PC-9 (cell line): ENCODE results near the gene MAPK12. TPM values are rescaled to one million over a fixed set of nuclear protein-coding genes. Genes with fewer than 3 reads are reported as not detected.

Source experiments
- BruUV-seq: library from RNA; stranded (reverse); fragments of 400-500 nt; replicated peaks from 2 replicates; lab custom pipeline; 2021; lab: Mats Ljungman, UMichigan
- CTCF ChIA-PET: fragments of 300-600 bp; sonication (Branson Sonifier 250); formaldehyde crosslinking; loops from one replicate; lab custom pipeline; 2022; ENCODE audit warnings: antibody characterized with exemption; lab: Charles Lee
- POLR2A ChIA-PET: fragments of 300-600 bp; sonication (Branson Sonifier 250); formaldehyde crosslinking; loops from one replicate; lab custom pipeline; 2022; ENCODE audit warnings: antibody characterized with exemption; ENCODE audit not compliant: unreplicated experiment; lab: Charles Lee
- DNase-seq, 2 experiments: peaks; one replicate each; pipeline versions ENCODE4 v3.0.0 to v3.0.0-alpha.2; 2015 to 2022; ENCODE audit warnings: mixed read lengths in 1 of 2
- H2AFZ ChIP-seq: fragments of 200-600 bp; sonication (generic); 2 replicates; pipeline ENCODE4 v1.8.1; 2017; ENCODE audit warnings: antibody characterized with exemption
- H3F3A ChIP-seq: fragments of 200-600 bp; sonication (generic); 2 replicates; pipeline ENCODE4 v1.8.1; 2017; ENCODE audit warnings: antibody characterized with exemption, mild to moderate bottlenecking, low read depth; ENCODE audit not compliant: insufficient read depth
- H3K27ac ChIP-seq: fragments of 200-600 bp; sonication (generic); 2 replicates; pipeline ENCODE4 v1.6.1; 2016; ENCODE audit warnings: mixed run types
- H3K27me3 ChIP-seq: fragments of 200-600 bp; sonication (generic); 2 replicates; pipeline ENCODE4 v1.6.1; 2016; ENCODE audit warnings: low read depth, mixed run types; ENCODE audit not compliant: insufficient read depth
- H3K36me3 ChIP-seq: fragments of 200-600 bp; sonication (generic); 2 replicates; pipeline ENCODE4 v1.6.1; 2016; ENCODE audit warnings: low read depth, mixed run types
- H3K4me1 ChIP-seq: fragments of 200-600 bp; sonication (generic); replicated peaks from 2 replicates; pipeline ENCODE4 v1.6.1; 2016; ENCODE audit warnings: mixed run types; ENCODE audit not compliant: insufficient read depth
- H3K4me2 ChIP-seq: fragments of 200-600 bp; sonication (generic); 2 replicates; pipeline ENCODE4 v1.6.1; 2017; ENCODE audit warnings: mixed run types
- H3K4me3 ChIP-seq: fragments of 200-600 bp; sonication (generic); 2 replicates; pipeline ENCODE4 v1.6.1; 2016; ENCODE audit warnings: mixed run types
- H3K79me2 ChIP-seq: fragments of 200-600 bp; sonication (generic); 2 replicates; pipeline ENCODE4 v1.6.1; 2017; ENCODE audit warnings: low read depth, mixed run types
- H3K9me2 ChIP-seq: fragments of 200-600 bp; sonication (generic); 2 replicates; pipeline ENCODE4 v1.8.1; 2017; ENCODE audit warnings: mild to moderate bottlenecking; ENCODE audit not compliant: insufficient read depth
- H3K9me3 ChIP-seq: fragments of 200-600 bp; sonication (generic); 2 replicates; pipeline ENCODE4 v1.8.1; 2016; ENCODE audit warnings: low read depth; ENCODE audit not compliant: insufficient read depth
- H4K20me1 ChIP-seq: fragments of 200-600 bp; sonication (generic); 2 replicates; pipeline ENCODE4 v1.8.1; 2017; ENCODE audit not compliant: insufficient read depth
- CTCF ChIP-seq: fragments of 200-600 bp; sonication (generic); conservative IDR thresholded peaks from 2 replicates; pipeline ENCODE4 v1.6.1; 2017; ENCODE audit warnings: mixed run types, antibody characterized with exemption, mild to moderate bottlenecking, moderate library complexity
- EZH2 ChIP-seq: fragments of 200-600 bp; sonication (generic); IDR thresholded peaks from 2 replicates; pipeline ENCODE4 v1.8.0; 2017; ENCODE audit warnings: antibody characterized with exemption, low read depth
- intact Hi-C: fragments of 100-400 bp; cut with micrococcal nuclease; formaldehyde crosslinking; loops from one replicate; pipeline ENCODE4 v1.10.0; 2022; ENCODE audit not compliant: unreplicated experiment
- total RNA-seq: library from RNA; stranded (reverse); gene quantifications from 2 replicates; pipeline ENCODE4 v1.2.3, GENCODE V29; 2021

Gene MAPK12
- total RNA-seq, 1 experiment from 2014 or later = 48.5 TPM

- Histone ChIP-seq H3F3A (peaks cover 9% of the 10 kb centered on the region; the same call in 1 of the 2 replicates), H2AFZ (no peak overlapping the region), H4K20me1 (peaks cover 44% of the 10 kb centered on the region), H3K27ac (no peak overlapping the region), H3K27me3 (no peaks in the 10 kb centered on the region), H3K4me3 (no peak overlapping the region), H3K36me3 (no peaks in the 10 kb centered on the region), H3K9me2 (no peaks in the 10 kb centered on the region), H3K4me2 (no peak overlapping the region), H3K4me1 (no peaks in the 10 kb centered on the region), H3K79me2 (peaks cover 34% of the 10 kb centered on the region), H3K9me3 (no peaks in the 10 kb centered on the region)
- ChIA-PET CTCF (interaction anchor here (0.6 kb wide), 1 partner anchor 458 kb away, joined by 3 read pairs; no protein-coding TSS in a partner anchor), POLR2A (interaction anchor here (0.6 kb wide), 1 partner anchor 237 kb away, joined by 5 read pairs; no protein-coding TSS in a partner anchor)
- TF ChIP-seq CTCF (no peak), EZH2 (no peak)
- no peak for DNase-seq
- intact Hi-C loops = no loop called here
- BruUV-seq = no TSS peak
Measured at GRCh38 chr22:50232481-50233151, 28.9 kb downstream of the MAPK12 start.

GRCh38 chr22:50229370-50229769 lies 32.1 kb downstream of the MAPK12 start:
- H3F3A ChIP-seq = no peaks in the 10 kb centered on the region; the same call in 1 of the 2 replicates
- BruUV-seq = no TSS peak

GRCh38 chr22:50228366-50228765 lies 33.1 kb downstream of the MAPK12 start:
- no peaks in the 10 kb centered on the region; the same call in 1 of the 2 replicates for H3F3A ChIP-seq
- H3K27me3 ChIP-seq = no peaks in the 10 kb centered on the region
- H3K4me3 ChIP-seq = no peak overlapping the region
- no TSS peak for BruUV-seq
- no peak for DNase-seq
- no peaks in the 10 kb centered on the region for H3K4me1 ChIP-seq
- no peaks in the 10 kb centered on the region for H3K9me3 ChIP-seq
- H4K20me1 ChIP-seq = peaks cover 40% of the 10 kb centered on the region
- H3K27ac ChIP-seq = no peak overlapping the region
- H3K9me2 ChIP-seq = no peaks in the 10 kb centered on the region
- no peak overlapping the region for H3K4me2 ChIP-seq
- 0 out of 2 replicates have a peak, but pooled peaks cover under 1% of the 10 kb centered on the region for H3K79me2 ChIP-seq
- ChIA-PET POLR2A (interaction anchor here (0.5 kb wide), 1 partner anchor 224 kb away, joined by 3 read pairs; no protein-coding TSS in a partner anchor), CTCF (no interaction called here)
- intact Hi-C loops = no loop called here
- peaks cover 13% of the 10 kb centered on the region for H3K36me3 ChIP-seq
- no peak overlapping the region for H2AFZ ChIP-seq
- no peak for TF ChIP-seq EZH2
- no peak for TF ChIP-seq CTCF

More at GRCh38 chr22:50229370-50229769, 32.1 kb downstream of the MAPK12 start:
- peaks cover 6% of the 10 kb centered on the region; the same call in 1 of the 2 replicates for H3K36me3 ChIP-seq
- H3K9me2 ChIP-seq = no peaks in the 10 kb centered on the region
- H3K4me1 ChIP-seq = no peaks in the 10 kb centered on the region
- H3K4me3 ChIP-seq = no peak overlapping the region
- CTCF ChIA-PET = no interaction called here
- peaks cover 7% of the 10 kb centered on the region for H3K79me2 ChIP-seq
- no peak for DNase-seq
- H3K27me3 ChIP-seq = no peaks in the 10 kb centered on the region
- H2AFZ ChIP-seq = no peak overlapping the region
- H3K4me2 ChIP-seq = no peak overlapping the region
- intact Hi-C loops = no loop called here
- no peaks in the 10 kb centered on the region for H3K9me3 ChIP-seq
- no peak for TF ChIP-seq EZH2
- TF ChIP-seq CTCF = no peak
- POLR2A ChIA-PET = no interaction called here
- H4K20me1 ChIP-seq = peaks cover 37% of the 10 kb centered on the region; the same call in 1 of the 2 replicates
- H3K27ac ChIP-seq = no peak overlapping the region
